KOPT-K1 (cell line): ENCODE results near the gene TIMM10.
"Not testable (repeated sequence)": the region's sequence is repeated elsewhere in the genome, so short reads cannot be mapped to it uniquely, and the experiment has no call there.

Experiments used
- H3K27ac ChIP-seq: fragments of 200-600 bp; sonication (generic); 2 replicates; pipeline ENCODE4 v1.5.1; 2016; ENCODE audit warnings: antibody characterized with exemption, mild to moderate bottlenecking, low read depth, low read length; ENCODE audit not compliant: poor library complexity, severe bottlenecking
- H3K36me3 ChIP-seq: fragments of 200-600 bp; sonication (generic); 2 replicates; pipeline ENCODE4 v1.5.1; 2017; ENCODE audit warnings: antibody characterized with exemption, mild to moderate bottlenecking, low read length, moderate library complexity; ENCODE audit not compliant: insufficient read depth
- H3K9me3 ChIP-seq: fragments of 200-600 bp; sonication (generic); 2 replicates; pipeline ENCODE4 v1.5.1; 2017; ENCODE audit warnings: antibody characterized with exemption, low read length, mild to moderate bottlenecking; ENCODE audit not compliant: insufficient read depth, poor library complexity, severe bottlenecking

TIMM10 gene

DNA sequence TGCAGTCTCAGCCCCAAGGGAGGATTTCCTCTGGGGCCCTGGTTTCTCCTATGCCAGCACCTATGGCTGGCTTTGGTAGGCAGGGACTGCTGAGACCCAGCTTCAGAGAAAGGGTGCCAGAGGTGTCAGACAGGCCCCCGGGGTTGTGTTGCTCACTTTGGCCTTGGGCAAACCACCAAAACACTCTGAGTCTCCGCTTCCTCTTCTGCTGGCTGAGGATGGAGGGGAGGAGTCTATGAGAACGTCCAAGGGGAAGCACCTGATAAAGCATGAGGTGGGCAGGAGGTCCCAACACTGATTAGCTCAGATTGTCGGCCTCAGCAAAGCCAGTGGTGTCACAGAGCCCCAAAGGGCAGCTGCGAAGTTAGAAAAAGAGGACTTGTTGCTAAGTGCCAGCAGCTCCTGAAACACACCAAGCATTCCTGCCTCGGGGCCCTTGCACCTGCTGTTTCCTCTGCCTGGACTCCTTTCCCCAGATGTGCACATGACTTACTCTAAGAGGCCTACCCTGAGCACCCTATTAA lies 17.4 kb upstream of the TIMM10 start:
- H3K27ac ChIP-seq, result no peak overlapping the region

DNA sequence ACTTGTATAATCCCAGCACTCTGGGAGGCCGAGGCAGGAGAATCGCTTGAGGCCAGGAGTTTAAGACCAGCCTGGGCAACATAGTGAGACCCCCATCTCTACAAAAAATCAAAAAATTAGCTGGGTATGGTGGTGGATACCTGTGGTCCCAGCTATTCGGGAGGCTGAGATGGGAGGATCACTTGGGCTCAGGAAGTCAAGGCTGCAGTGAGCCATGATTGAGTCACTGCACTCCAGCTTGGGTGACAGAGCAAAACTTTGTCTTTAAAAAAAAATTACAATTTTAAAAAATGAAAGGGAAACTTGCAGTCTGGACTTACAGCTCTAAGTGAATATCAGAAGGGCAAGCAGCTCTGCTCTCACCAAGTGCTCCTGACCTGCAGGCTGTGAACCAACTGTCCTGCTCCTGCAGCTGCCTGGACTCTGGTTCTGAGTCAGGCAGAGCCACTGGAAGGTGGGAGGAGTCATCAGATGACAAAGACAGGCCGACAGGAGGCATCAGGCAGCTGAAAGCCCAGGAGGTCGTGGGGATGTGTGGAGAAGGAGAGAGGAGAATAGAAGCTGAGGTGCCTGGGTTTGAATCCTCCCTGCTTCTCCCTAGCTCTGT lies 16.4 kb upstream of the TIMM10 start:
- no peak overlapping the region for H3K27ac ChIP-seq
- H3K9me3 ChIP-seq, result no peaks in the 10 kb centered on the region
- H3K36me3 ChIP-seq, result peaks cover 71% of the 10 kb centered on the region

More for the DNA sequence above, 17.4 kb upstream of the TIMM10 start:
- Histone ChIP-seq H3K36me3 (peaks cover 71% of the 10 kb centered on the region), H3K9me3 (no peaks in the 10 kb centered on the region)

DNA sequence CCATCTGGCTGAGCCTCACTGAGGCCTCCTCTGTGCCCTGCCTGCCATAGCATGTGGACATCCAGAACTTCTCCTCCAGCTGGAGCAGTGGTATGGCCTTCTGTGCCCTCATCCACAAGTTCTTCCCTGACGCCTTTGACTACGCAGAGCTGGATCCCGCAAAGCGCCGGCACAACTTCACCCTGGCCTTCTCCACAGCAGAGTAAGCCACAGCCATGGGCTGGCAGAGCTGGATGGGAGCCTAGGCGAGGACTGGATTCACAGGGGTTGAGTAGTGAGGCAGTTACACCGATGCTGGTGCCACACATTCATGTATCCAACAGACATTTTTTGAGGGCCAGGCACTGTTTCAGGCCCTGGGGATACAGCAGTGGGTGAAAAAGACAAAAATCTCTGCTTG lies 15.9 kb upstream of the TIMM10 start:
- H3K36me3 ChIP-seq, result peaks cover 71% of the 10 kb centered on the region
- H3K27ac ChIP-seq, result no peak overlapping the region
- no peaks in the 10 kb centered on the region for H3K9me3 ChIP-seq

DNA sequence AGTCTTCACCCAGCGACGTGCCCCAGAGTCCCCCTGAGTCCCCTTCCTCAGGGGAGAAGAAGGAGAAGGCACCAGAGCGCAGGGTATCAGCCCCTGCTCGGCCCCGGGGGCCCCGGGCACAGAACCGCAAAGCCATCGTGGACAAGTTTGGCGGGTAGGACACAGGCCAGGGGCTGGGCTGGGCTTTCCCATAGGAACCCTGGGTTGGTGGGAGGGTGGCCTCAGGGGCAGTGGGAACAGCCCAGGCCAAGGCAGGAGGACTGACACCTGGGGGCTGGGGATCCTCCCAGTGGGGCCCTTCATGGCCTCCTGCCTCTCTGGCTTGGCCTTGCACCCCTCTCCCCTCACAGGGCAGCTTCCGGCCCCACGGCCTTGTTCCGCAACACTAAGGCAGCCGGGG lies 15.3 kb upstream of the TIMM10 start:
- no peak overlapping the region for H3K27ac ChIP-seq
- peaks cover 70% of the 10 kb centered on the region for H3K36me3 ChIP-seq
- no peaks in the 10 kb centered on the region for H3K9me3 ChIP-seq

DNA sequence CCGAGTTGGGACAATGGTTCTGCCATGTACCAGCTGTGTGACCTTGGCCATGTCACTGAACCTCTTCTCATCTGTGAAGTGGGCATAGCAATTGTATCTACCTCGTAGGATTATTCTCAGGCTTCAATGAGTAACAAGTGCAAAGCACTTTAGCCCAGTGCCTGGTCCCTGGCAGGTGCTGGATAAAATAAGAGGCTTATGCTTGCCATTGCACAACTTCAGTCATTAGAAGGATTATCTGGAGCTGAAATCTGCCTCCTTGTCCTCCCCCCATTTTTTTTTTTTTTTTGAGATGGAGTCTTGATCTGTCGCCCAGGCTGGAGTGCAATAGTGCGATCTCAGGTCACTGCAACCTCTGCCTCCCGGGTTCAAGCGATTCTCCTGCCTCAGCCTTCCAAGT lies 14.0 kb upstream of the TIMM10 start:
- Histone ChIP-seq H3K27ac (no peak overlapping the region), H3K36me3 (peaks cover 61% of the 10 kb centered on the region), H3K9me3 (no peaks in the 10 kb centered on the region)

DNA sequence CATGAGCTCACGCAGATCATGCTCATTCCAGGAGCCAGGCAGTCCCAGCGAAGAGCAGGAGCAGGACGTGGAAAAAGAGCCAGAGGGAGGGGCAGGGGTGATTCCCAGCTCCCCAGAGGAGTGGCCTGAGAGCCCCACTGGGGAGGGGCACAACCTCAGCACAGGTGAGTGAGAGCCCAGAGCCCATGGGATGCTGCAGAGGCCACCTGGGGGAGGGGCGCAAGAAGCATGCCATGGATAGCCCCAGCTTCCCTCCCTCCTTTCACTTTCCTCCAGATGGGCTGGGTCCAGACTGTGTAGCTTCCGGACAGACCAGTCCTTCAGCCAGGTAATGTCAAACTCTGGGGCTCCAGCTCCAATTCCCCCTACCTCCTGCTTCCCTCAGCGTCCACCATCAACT lies 13.0 kb upstream of the TIMM10 start:
- Histone ChIP-seq H3K9me3 (no peaks in the 10 kb centered on the region), H3K36me3 (peaks cover 64% of the 10 kb centered on the region), H3K27ac (no peak overlapping the region)

DNA sequence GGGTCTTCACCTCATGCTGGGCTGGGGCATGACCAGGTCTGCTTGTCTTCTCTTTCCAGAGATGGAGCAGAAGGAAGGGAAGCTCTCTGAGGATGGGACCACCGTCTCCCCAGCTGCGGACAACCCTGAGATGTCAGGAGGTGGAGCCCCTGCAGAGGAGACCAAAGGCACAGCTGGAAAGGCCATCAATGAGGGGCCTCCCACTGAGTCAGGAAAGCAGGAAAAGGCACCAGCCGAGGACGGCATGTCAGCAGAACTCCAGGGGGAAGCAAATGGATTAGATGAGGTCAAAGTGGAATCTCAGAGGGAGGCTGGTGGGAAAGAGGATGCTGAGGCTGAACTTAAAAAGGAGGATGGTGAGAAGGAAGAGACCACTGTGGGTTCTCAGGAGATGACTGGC lies 12.0 kb upstream of the TIMM10 start:
- H3K36me3 ChIP-seq, result peaks cover 62% of the 10 kb centered on the region
- no peaks in the 10 kb centered on the region for H3K9me3 ChIP-seq
- H3K27ac ChIP-seq, result no peak overlapping the region

DNA sequence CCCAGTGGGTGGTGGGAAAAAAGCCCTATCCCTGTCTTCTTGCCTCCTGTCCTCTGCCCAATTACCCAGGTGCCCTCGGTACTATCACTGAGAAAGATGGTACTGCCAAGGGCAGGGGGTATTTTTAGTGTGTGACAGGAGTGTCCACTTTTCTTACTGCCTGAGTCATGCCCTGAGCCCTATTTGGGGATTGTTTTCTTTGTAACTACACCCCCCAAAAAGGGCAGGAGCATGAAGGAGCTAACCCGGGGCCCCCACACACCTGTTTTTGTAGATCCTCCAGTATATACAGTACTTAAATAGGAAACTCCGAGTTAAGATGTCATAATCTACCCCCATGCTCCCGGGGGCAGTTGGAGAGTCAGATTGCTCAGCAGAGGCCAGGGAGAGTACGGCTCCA lies 10.6 kb upstream of the TIMM10 start:
- Histone ChIP-seq H3K27ac (no peak overlapping the region), H3K36me3 (peaks cover 49% of the 10 kb centered on the region; the same call in 1 of the 2 replicates), H3K9me3 (no peaks in the 10 kb centered on the region)

DNA sequence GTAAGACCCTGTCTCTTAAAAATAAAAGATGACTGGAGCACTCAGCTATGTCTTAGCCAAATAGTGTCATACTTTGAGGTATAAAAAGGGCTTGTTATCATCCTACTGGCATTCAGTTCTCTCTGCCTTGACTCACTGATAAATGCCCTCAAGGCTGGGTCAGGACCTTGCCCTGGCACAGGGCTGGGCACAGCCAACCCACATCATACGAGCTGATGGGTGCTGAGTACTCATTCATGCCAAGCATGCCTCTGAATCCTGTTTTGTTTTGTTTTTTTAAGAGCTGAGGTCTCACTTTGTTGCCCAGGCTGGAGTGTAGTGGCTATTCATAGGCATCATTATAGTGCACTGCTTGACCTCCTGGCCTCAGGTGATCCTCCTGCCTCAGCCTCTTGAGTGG lies 8.8 kb upstream of the TIMM10 start:
- Histone ChIP-seq H3K9me3 (no peaks in the 10 kb centered on the region), H3K36me3 (peaks cover 46% of the 10 kb centered on the region; the same call in 1 of the 2 replicates), H3K27ac (no peak overlapping the region)

DNA sequence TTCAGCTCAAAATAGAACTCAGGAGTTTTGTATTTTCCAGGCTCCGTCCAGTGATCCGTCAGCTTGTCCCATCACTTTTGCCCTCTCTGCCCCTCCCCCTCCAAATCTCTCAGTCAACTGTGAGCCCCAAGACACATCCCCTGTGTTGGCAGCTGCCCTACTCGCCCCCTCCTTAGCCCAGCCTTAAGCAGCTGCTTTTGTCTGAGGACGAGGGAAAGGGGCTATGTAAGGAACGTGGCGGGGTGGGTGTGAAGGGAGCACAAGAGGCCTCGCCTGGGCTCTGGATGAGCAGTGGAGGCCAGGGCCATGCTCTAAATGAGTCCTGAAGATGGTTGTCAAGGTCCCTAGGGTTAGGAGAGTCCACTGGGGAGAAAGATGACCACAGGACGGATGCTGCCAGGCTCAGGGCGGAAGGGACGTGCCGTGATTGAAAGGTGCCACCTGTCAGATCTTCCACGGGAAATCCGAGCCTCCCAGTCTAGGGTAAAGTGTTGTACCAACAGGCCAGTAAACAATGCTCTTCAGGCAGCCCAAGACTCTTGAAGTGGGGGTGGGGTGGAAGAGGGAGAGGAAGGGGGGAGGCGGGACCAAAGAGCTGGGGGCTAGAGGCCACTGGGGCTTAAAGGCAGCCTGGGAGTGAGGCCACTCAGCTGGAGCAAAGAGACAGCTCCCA lies 6.5 kb upstream of the TIMM10 start, which contains the start of gene SMTNL1:
Gene SMTNL1, plus strand, starts transcription at position 649 of the 673 bp plus-strand sequence. CDS start 5,048 bp downstream, outside the sequence.
- no peaks in the 10 kb centered on the region for H3K9me3 ChIP-seq
- no peak within 1 kb of the TSS for H3K27ac ChIP-seq
- peaks cover 30% of the 10 kb centered on the region; the same call in 1 of the 2 replicates for H3K36me3 ChIP-seq

DNA sequence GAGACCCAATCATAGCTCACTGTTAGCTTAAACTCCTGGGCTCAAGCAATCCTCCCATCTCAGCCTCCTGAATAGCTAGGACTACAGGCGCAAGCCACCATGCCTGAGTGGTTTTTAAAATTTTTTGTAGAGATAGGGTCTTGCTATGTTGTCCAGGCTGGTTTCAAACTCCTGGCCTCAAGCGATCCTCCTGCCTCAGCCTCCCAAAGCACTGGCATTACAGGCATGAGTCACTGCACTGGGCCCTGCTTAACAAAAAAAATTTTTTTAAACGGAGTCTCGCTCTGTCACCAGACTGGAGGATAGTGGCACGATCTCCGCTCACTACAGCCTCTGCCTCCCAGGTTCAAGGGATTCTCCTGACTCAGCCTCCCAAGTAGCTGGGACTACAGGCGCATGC lies 3.9 kb upstream of the TIMM10 start:
- not testable (repeated sequence) for H3K27ac ChIP-seq, H3K9me3 ChIP-seq
- H3K36me3 ChIP-seq, result peaks cover 14% of the 10 kb centered on the region; the same call in 1 of the 2 replicates

DNA sequence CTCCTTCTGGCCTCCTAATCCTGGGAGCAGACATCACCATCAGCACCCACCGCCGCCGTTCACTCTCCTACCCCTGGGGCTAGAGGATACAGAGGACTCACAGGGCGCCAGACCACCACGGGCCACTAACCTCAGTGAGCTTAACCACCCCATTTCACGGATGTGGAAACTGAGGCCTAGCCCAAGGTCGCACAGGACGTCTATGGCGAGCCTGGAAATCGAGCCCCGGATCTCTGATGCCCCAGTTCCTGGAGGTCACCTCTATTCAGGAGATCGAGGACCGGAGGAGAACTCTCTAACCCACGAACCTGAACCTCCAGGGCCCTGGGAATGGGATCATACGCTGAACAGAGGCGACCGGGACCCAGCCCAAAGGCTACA lies 349 bp downstream of the TIMM10 start:
- Histone ChIP-seq H3K36me3 (peaks cover 26% of the 10 kb centered on the region), H3K27ac (peak overlapping the region; percentile 79), H3K9me3 (no peaks in the 10 kb centered on the region)

DNA sequence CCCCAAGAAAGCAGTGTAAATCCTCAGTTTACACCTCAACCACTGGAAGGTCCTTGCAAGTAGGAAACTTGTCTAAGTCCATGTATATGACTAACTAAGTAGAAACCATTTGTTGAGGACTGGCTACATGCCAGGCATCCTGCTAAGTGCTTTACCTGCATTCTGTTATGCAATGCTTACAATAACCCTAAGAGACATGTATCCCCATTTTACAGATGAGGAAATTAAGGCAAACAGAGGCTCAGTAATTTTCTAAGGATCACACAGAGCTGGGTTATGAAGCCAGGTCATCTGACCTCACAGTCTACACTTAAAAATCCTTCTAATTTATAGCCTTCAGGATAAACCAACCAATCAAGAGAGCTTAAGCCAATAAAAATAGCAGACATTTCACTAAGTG lies 1.5 kb downstream of the TIMM10 start:
- Histone ChIP-seq H3K36me3 (peaks cover 32% of the 10 kb centered on the region), H3K27ac (no peak overlapping the region), H3K9me3 (no peaks in the 10 kb centered on the region)

DNA sequence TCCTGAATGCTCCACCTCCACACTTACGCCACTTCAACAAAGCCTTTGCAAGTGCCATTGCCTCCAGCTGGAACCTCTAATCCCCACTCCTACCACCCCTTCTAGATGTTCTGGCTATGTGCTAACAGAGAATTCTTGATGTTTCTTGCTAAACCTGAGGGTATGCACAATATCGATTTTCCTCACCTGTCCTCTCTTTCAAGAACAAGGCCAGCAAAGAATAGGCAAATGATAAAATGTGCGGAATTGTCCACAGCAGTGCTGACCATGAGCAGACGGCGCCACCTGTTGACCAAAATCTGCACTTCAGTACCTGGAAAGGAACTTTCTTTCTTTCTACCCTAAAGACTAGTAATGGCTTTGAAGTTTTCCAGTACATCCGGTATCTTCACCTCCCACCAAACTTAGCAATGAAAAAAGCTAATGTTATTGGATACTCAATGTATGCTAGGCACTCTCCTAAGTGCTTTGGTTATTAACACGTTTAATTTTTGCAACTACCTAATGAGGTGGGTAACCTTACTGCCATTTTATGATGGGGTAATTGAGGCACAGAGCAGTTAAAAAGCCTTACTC lies 3.4 kb downstream of the TIMM10 start:
- Histone ChIP-seq H3K27ac (no peak overlapping the region), H3K9me3 (no peaks in the 10 kb centered on the region), H3K36me3 (peaks cover 32% of the 10 kb centered on the region)

DNA sequence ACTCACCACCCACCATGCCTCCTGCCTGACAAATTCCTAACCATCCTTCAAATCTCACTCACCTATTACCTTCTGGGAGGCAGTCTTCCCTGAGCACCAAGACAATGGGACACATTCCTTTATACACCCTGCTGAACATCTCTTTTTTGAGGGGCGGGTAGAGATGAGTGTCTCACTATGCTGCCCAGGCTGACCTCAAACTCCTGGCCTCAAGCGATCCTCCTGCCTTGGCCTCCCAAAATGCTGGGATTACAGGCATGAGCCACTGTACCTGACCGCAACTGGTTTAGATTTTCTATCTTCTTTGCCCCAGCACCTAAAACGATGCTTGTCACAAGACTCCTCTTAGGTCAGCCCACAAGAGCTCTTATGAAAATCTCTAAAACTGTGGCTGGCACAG lies 7.1 kb downstream of the TIMM10 start:
- H3K36me3 ChIP-seq, result peaks cover 25% of the 10 kb centered on the region
- H3K27ac ChIP-seq, result no peak overlapping the region
- H3K9me3 ChIP-seq, result no peaks in the 10 kb centered on the region
